ENCODE data around the gene TIMM50.
A peak's percentile ranks its signal among the peaks of the same experiment; 100 is the strongest.

TIMM50 gene

GRCh38 chr19:39500543-39500942 is 19.9 kb downstream of the TIMM50 start:
- DNase-seq (ENCODE audit: low spot score) = no peak

GRCh38 chr19:39501340-39501739 is 20.7 kb downstream of the TIMM50 start:
- no peak for DNase-seq (ENCODE audit: low spot score)

- DNase-seq (ENCODE audit: low spot score) = peak; percentile 65
Measured at GRCh38 chr19:39502640-39503417, 22.2 kb downstream of the TIMM50 start.

- no peak for DNase-seq (ENCODE audit: low spot score)
Measured at GRCh38 chr19:39506598-39506943, 25.9 kb downstream of the TIMM50 start.

- DNase-seq (ENCODE audit: low spot score) = peak; percentile 12
Measured at GRCh38 chr19:39506944-39507714, 26.5 kb downstream of the TIMM50 start.

GRCh38 chr19:39507715-39508364 is 27.2 kb downstream of the TIMM50 start:
- DNase-seq (ENCODE audit: low spot score) = no peak

- DNase-seq (ENCODE audit: low spot score) = no peak
Measured at GRCh38 chr19:39508629-39509028, 28.0 kb downstream of the TIMM50 start.

- DNase-seq (ENCODE audit: low spot score) = no peak
Measured at GRCh38 chr19:39509233-39509632, 28.6 kb downstream of the TIMM50 start.

GRCh38 chr19:39512988-39513387 is 32.4 kb downstream of the TIMM50 start:
- no peak for DNase-seq (ENCODE audit: low spot score)

GRCh38 chr19:39514840-39515550 is 34.4 kb downstream of the TIMM50 start, which contains the start of gene SELENOV:
Gene SELENOV, plus strand, starts transcription at chr19:39515139. Its CDS starts 74 bp downstream, at chr19:39515213.
- no peak for DNase-seq (ENCODE audit: low spot score)

GRCh38 chr19:39515551-39516191 is 35.0 kb downstream of the TIMM50 start:
- no peak for DNase-seq (ENCODE audit: low spot score)

GRCh38 chr19:39516270-39516669 is 35.6 kb downstream of the TIMM50 start:
- DNase-seq (ENCODE audit: low spot score) = no peak

- DNase-seq (ENCODE audit: low spot score) = no peak
Measured at GRCh38 chr19:39517432-39517831, 36.8 kb downstream of the TIMM50 start.

GRCh38 chr19:39518458-39518857 is 37.8 kb downstream of the TIMM50 start:
- no peak for DNase-seq (ENCODE audit: low spot score)

GRCh38 chr19:39518975-39519374 is 38.3 kb downstream of the TIMM50 start:
- DNase-seq (ENCODE audit: low spot score) = no peak

- DNase-seq (ENCODE audit: low spot score) = no peak
Measured at GRCh38 chr19:39520541-39521484, 40.2 kb downstream of the TIMM50 start.

GRCh38 chr19:39524495-39524894 is 43.9 kb downstream of the TIMM50 start:
- DNase-seq (ENCODE audit: low spot score) = no peak

GRCh38 chr19:39525205-39525604 is 44.6 kb downstream of the TIMM50 start:
- DNase-seq (ENCODE audit: low spot score) = no peak

GRCh38 chr19:39531834-39532232 is 51.2 kb downstream of the TIMM50 start:
- no peak for DNase-seq (ENCODE audit: low spot score)

- DNase-seq (ENCODE audit: low spot score) = peak; percentile 96
Measured at GRCh38 chr19:39532233-39533002, 51.8 kb downstream of the TIMM50 start, which contains the start of gene EID2B. Gene EID2B, minus strand, starts transcription at chr19:39532852. Its CDS starts 50 bp downstream, at chr19:39532802.

Measured in CD4-positive, alpha-beta T cell treated with Interleukin-6 at 100 ng/mL for 8 hours (primary cell).